HUDEP-2 (cell line): ENCODE data around the gene KRTAP5-6.

ENCODE experiments used
- DNase-seq, 76 experiments: peaks; one replicate each; lab custom pipeline; 2025; ENCODE audit not compliant: unreplicated experiment in 76 of 76; lab: John Stamatoyannopoulos, UW

KRTAP5-6 gene

GRCh38 chr11:1696608-1697570, at the start of gene KRTAP5-6:
Gene KRTAP5-6, plus strand, starts transcription at chr11:1697195. Its CDS starts 51 bp downstream, at chr11:1697246.
- no peak for DNase-seq

GRCh38 chr11:1647901-1648652, 48.9 kb upstream of the KRTAP5-6 start:
- DNase-seq, result no peak

GRCh38 chr11:1648653-1649420, 48.2 kb upstream of the KRTAP5-6 start:
- no peak for DNase-seq

- DNase-seq, result no peak
Measured at GRCh38 chr11:1650034-1650917, 46.7 kb upstream of the KRTAP5-6 start.

GRCh38 chr11:1650918-1651262, 46.1 kb upstream of the KRTAP5-6 start:
- no peak for DNase-seq

GRCh38 chr11:1651411-1651980, 45.5 kb upstream of the KRTAP5-6 start:
- no peak for DNase-seq

- no peak for DNase-seq
Measured at GRCh38 chr11:1652026-1652425, 45.0 kb upstream of the KRTAP5-6 start.

GRCh38 chr11:1652442-1652770, 44.6 kb upstream of the KRTAP5-6 start:
- no peak for DNase-seq

GRCh38 chr11:1652771-1653540, 44.0 kb upstream of the KRTAP5-6 start:
- DNase-seq, result peak in 47 of 76 experiments; percentile 3 to 71 (median 35)

GRCh38 chr11:1653541-1654387, 43.2 kb upstream of the KRTAP5-6 start:
- DNase-seq, result no peak

- DNase-seq, result no peak
Measured at GRCh38 chr11:1654388-1655167, 42.4 kb upstream of the KRTAP5-6 start.

GRCh38 chr11:1655168-1656060, 41.6 kb upstream of the KRTAP5-6 start:
- no peak for DNase-seq

GRCh38 chr11:1656061-1656441, 40.9 kb upstream of the KRTAP5-6 start:
- DNase-seq, result no peak

GRCh38 chr11:1656670-1657069, 40.3 kb upstream of the KRTAP5-6 start:
- DNase-seq, result no peak

GRCh38 chr11:1659506-1659905, 37.5 kb upstream of the KRTAP5-6 start:
- no peak for DNase-seq

- DNase-seq, result no peak
Measured at GRCh38 chr11:1660111-1660867, 36.7 kb upstream of the KRTAP5-6 start.
